Neural progenitor cell (in vitro differentiated cells): ENCODE results near the gene GARIN5B.

ENCODE experiments used
- EZH2 ChIP-seq: fragments of 200-600 bp; sonication (generic); IDR thresholded peaks from 2 replicates; pipeline ENCODE4 v1.6.1; 2017; ENCODE audit warnings: antibody characterized with exemption, mild to moderate bottlenecking, moderate library complexity
- EZH2phosphoT487 ChIP-seq: fragments of 200-600 bp; sonication (generic); IDR thresholded peaks from 2 replicates; pipeline ENCODE4 v1.6.1; 2017; ENCODE audit warnings: antibody characterized with exemption
- TF ChIP-seq, protein P1 (sequence below): fragments of 200-600 bp; sonication (generic); IDR thresholded peaks from 2 replicates; pipeline ENCODE4 v1.5.1; 2017; ENCODE audit warnings: antibody characterized with exemption, mild to moderate bottlenecking

DNA sequence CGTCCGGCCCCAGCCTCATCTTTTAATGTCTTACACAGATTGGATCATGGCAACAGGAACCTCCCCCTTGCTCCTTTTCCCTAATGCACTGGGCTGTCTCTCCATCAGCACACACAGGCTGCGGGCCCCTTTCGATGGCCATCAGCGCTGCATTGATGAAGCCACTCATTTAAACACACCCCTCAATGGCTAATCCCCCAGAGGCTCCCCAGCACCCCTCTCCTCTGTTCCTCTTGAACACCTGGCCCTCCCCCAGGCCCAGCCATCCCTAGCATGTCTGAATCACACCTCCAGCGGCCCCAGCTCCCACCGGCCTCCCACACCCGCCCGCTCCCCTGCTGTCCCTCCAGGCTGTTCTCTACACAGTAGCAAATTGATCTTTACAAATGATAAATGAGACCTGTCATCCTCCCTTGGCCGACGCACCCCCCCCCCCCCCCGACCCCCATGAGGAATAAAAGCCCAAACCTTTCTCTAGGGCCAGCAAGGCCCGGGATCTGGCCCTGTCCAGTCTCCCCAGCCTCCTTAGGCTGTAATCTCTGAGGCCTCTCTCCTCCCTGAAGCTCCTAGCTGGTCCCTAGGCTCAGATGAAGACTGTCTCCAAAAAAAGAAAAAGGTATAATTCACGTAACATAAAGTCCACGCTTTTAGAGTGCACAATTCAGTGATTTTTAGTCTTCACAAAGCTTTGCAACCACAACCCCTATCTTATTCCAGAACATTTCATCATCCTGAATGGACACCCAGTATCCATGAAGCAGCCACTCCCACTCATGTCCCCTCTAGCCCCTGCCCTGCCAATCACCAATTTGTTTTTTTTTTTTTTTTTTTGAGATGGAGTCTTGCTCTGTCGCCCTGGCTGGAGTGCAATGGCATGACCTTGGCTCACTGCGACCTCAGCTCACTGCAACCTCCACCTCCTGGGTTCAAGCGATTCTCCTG is 30.0 kb upstream of the GARIN5B start:
- TF ChIP-seq, protein P1, sequence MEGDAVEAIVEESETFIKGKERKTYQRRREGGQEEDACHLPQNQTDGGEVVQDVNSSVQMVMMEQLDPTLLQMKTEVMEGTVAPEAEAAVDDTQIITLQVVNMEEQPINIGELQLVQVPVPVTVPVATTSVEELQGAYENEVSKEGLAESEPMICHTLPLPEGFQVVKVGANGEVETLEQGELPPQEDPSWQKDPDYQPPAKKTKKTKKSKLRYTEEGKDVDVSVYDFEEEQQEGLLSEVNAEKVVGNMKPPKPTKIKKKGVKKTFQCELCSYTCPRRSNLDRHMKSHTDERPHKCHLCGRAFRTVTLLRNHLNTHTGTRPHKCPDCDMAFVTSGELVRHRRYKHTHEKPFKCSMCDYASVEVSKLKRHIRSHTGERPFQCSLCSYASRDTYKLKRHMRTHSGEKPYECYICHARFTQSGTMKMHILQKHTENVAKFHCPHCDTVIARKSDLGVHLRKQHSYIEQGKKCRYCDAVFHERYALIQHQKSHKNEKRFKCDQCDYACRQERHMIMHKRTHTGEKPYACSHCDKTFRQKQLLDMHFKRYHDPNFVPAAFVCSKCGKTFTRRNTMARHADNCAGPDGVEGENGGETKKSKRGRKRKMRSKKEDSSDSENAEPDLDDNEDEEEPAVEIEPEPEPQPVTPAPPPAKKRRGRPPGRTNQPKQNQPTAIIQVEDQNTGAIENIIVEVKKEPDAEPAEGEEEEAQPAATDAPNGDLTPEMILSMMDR: no peak
- TF ChIP-seq EZH2 (no peak), EZH2phosphoT487 (no peak)
